Smooth muscle cell (in vitro differentiated cells): ENCODE data around the gene UPK3B. TPM values are rescaled to one million over a fixed set of nuclear protein-coding genes. Genes with fewer than 3 reads are reported as not detected.
"Not testable (repeated sequence)": the region's sequence is repeated elsewhere in the genome, so short reads cannot be mapped to it uniquely, and the experiment has no call there.

Source experiments
- DNase-seq: peaks from one replicate; lab custom pipeline; 2025; ENCODE audit not compliant: unreplicated experiment; lab: John Stamatoyannopoulos, UW
- H2AFZ ChIP-seq: fragments of 200-600 bp; sonication (generic); 2 replicates; pipeline ENCODE4 v1.6.0; 2016; ENCODE audit warnings: antibody characterized with exemption, low read depth, mild to moderate bottlenecking
- H3F3A ChIP-seq: fragments of 200-600 bp; sonication (generic); 2 replicates; pipeline ENCODE4 v1.6.0; 2017; ENCODE audit warnings: antibody characterized with exemption, low read depth
- H3K27ac ChIP-seq: fragments of 200-600 bp; sonication (generic); 2 replicates; pipeline ENCODE4 v1.5.1; 2016; ENCODE audit warnings: low read depth, mild to moderate bottlenecking
- H3K27me3 ChIP-seq: fragments of 200-600 bp; sonication (generic); 2 replicates; pipeline ENCODE4 v1.6.1; 2016; ENCODE audit warnings: low read depth, mild to moderate bottlenecking
- H3K36me3 ChIP-seq: fragments of 200-600 bp; sonication (generic); 2 replicates; pipeline ENCODE4 v1.5.1; 2016; ENCODE audit warnings: low read depth
- H3K4me1 ChIP-seq: fragments of 200-600 bp; sonication (generic); 2 replicates; pipeline ENCODE4 v1.5.1; 2016; ENCODE audit warnings: low read depth
- H3K4me2 ChIP-seq: fragments of 200-600 bp; sonication (generic); 2 replicates; pipeline ENCODE4 v1.6.0; 2016; ENCODE audit warnings: mild to moderate bottlenecking
- H3K4me3 ChIP-seq: fragments of 200-600 bp; sonication (generic); 2 replicates; pipeline ENCODE4 v1.5.1; 2016; ENCODE audit warnings: mild to moderate bottlenecking
- H3K79me2 ChIP-seq: fragments of 200-600 bp; sonication (generic); 2 replicates; pipeline ENCODE4 v1.6.0; 2016; ENCODE audit warnings: low read depth, mild to moderate bottlenecking
- H3K9ac ChIP-seq: fragments of 200-600 bp; sonication (generic); 2 replicates; pipeline ENCODE4 v1.6.0; 2016; ENCODE audit warnings: low read depth
- H3K9me3 ChIP-seq: fragments of 200-600 bp; sonication (generic); replicated peaks from 2 replicates; pipeline ENCODE4 v1.5.1; 2016; ENCODE audit warnings: low read depth
- H4K20me1 ChIP-seq: fragments of 200-600 bp; sonication (generic); 2 replicates; pipeline ENCODE4 v1.6.0; 2016; ENCODE audit warnings: low read depth
- WGBS: methylation state at CpG from one replicate; pipeline ENCODE4 v1.1.7; 2016; ENCODE audit warnings: low lambda C conversion rate; 5-methylcytosine and 5-hydroxymethylcytosine counted together
- polyA plus RNA-seq: library from polyadenylated mRNA; unstranded; fragments of >200 nt; fragmentation: Nextera tagmentation; extraction: Ambion mirVana; gene quantifications from 2 replicates; pipeline ENCODE4 v1.2.1, GENCODE V29; 2016
- total RNA-seq: library from RNA; depleted of rRNA; stranded (reverse); fragments of >200 nt; gene quantifications from 2 replicates; pipeline ENCODE4 v1.2.3, GENCODE V29; 2014

Gene UPK3B
- total and polyA plus RNA-seq, 2 experiments from 2014 or later, result not detected

DNA sequence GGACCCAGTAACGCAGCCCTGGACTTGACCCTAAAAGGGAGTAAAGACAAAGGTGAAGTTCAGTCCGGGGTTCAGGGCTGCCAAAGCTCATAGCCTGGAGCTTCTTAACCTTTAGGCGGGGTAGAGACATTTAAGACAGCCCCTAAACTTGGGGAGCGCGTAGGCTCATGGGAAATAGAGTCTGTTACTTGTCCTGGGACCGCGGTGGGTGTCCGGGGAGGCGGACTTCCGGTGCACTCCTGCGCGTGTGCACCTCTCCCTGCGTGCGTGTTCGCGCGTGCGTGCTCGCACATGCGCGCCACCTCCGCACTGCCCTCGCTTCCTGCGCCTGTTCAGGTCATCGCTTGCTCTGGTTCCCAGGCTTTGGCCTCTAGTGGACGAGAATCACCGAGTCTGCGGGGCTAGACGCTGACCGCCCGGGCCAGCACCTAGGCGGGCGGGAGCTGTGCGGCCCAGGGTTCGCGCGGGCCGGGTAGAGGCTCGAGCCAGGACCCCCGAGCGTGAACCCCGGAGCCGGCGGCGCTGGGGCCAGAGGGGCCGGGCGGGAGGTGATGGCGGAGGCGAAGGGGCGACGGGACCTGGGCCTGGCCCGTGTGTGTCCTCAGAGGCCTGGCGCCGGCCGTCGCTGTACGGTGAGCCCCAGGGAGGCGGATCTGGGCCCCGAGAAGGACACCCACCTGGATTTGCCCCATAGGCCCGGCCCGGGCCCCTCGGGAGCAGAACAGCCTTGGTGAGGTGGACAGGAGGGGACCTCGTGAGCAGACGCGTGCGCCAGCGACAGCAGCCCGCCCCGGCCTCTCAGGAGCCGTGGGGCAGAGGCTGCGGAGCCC, 38.9 kb downstream of the UPK3B start:
- H2AFZ ChIP-seq, result peak overlapping the region; percentile 79
- peaks cover 28% of the 10 kb centered on the region for H3K79me2 ChIP-seq
- H3K36me3 ChIP-seq, H3K4me1 ChIP-seq, H3K9me3 ChIP-seq, H3F3A ChIP-seq, H3K27me3 ChIP-seq, H4K20me1 ChIP-seq: not testable (repeated sequence)
- H3K4me2 ChIP-seq, result peak overlapping the region; percentile 89
- H3K27ac ChIP-seq, result peak overlapping the region; percentile 74
- peak overlapping the region; percentile 87 for H3K9ac ChIP-seq
- WGBS, result under 1% methylated on average over 64 of the region's 71 CpGs
- H3K4me3 ChIP-seq, result peak overlapping the region; percentile 83
- peak; percentile 43 for DNase-seq

DNA sequence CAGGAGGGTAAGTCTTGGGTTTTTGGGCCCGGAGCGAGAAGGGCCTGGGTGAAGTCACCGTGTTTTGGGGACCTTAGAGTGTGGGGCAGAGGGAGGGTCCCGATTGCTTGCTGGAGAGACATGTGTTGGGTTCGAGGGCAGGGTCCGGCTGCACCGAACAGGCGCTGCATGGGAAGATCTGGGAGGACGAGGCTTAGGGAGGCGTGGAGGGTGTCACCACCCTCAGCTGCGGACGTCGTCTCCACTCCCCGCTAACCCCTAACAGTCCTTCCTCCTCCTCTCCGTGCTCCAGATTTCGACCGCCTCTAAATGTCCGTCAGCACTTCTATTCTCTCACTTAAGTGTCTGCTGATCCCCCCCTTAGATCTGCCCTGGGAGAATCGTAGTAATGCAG, 39.5 kb downstream of the UPK3B start:
- not testable (repeated sequence) for H3K4me1 ChIP-seq
- 1% methylated on average over 14 of the region's 19 CpGs for WGBS

DNA sequence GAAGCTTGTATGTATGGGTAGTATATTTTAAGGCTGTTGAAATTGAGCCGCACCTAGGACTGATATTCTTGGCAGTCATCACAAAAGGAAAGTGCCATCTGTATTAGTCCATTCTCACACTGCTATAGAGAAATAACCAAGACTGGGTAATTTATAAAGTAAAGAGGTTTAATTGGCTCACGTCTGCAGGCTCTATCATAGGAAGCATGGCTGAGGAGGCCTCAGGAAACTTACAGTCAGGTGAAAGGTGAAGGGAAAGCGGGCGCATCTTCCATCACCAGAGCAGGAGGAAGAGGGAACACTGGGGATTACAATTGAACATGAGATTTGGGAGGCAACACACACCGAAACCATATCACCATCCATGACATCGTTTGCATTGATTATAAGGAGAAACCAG, 41.6 kb downstream of the UPK3B start:
- 96% methylated on average over 6 of the region's 6 CpGs for WGBS
- H3K36me3 ChIP-seq, H3F3A ChIP-seq, H3K9ac ChIP-seq, H3K4me2 ChIP-seq, H3K4me1 ChIP-seq, DNase-seq, H3K4me3 ChIP-seq, H3K27ac ChIP-seq, H2AFZ ChIP-seq, H3K9me3 ChIP-seq, H3K27me3 ChIP-seq: not testable (repeated sequence)
- peaks cover 12% of the 10 kb centered on the region for H4K20me1 ChIP-seq
- peaks cover 39% of the 10 kb centered on the region for H3K79me2 ChIP-seq

More for the DNA sequence above, 39.5 kb downstream of the UPK3B start:
- not testable (repeated sequence) for H4K20me1 ChIP-seq, H3F3A ChIP-seq, DNase-seq, H3K27me3 ChIP-seq, H3K36me3 ChIP-seq, H3K9me3 ChIP-seq, H2AFZ ChIP-seq
- peak overlapping the region; percentile 89 for H3K4me2 ChIP-seq
- peaks cover 28% of the 10 kb centered on the region for H3K79me2 ChIP-seq
- peak overlapping the region; percentile 83 for H3K4me3 ChIP-seq
- H3K9ac ChIP-seq, result peak overlapping the region; percentile 87
- H3K27ac ChIP-seq, result peak overlapping the region; percentile 74

DNA sequence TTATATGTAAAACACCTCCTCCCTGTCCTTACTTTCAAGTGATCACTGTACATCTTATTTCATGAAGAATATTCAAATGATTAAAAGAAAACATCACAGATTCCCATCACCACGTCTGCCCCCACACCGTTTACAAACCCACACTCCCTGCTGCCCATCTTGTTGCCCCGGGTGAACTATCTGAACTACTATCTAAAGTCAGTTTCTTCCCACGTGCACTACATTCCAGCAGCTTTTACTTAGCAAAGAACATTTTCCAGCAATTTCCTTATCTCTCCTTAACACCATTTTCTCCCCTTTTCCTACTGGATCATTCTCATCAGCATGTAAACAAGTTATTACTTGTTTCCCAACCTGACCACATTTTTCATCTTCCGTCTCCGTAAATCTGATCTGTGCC, 49.3 kb downstream of the UPK3B start:
- not testable (repeated sequence) for H2AFZ ChIP-seq, DNase-seq, H3F3A ChIP-seq, H3K27me3 ChIP-seq, H3K4me2 ChIP-seq, H3K4me1 ChIP-seq, H3K9ac ChIP-seq, H3K36me3 ChIP-seq, H3K4me3 ChIP-seq, H3K27ac ChIP-seq, H3K9me3 ChIP-seq
- WGBS, result 28% methylated on average over 6 of the region's 6 CpGs
- peaks cover 47% of the 10 kb centered on the region for H3K79me2 ChIP-seq
- peaks cover 12% of the 10 kb centered on the region for H4K20me1 ChIP-seq

DNA sequence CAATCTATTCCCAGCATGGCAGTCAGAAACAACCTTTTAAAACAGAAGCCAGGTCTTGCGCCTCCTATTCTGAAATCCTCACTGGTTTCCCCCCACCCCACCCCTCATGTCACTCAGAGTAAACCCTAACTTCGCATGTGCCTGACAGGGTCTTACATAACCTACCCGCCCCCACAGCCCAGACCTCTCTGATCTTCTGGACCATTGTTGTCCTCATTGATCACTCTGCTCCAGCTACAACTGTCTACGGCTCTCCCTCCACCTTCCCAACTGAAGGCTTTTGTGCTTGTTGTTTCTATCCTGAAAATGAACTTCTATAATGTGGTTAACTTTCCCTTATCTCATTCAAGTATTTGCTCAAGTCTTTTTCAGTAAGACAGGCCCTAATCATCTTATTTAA, 49.8 kb downstream of the UPK3B start:
- not testable (repeated sequence) for H3K4me1 ChIP-seq, H3K4me3 ChIP-seq, H3K9ac ChIP-seq, DNase-seq, H3F3A ChIP-seq, H3K27ac ChIP-seq, H2AFZ ChIP-seq, H3K36me3 ChIP-seq, H3K9me3 ChIP-seq, H3K4me2 ChIP-seq, H3K27me3 ChIP-seq
- peaks cover 47% of the 10 kb centered on the region for H3K79me2 ChIP-seq
- WGBS, result 95% methylated on average over 3 of the region's 4 CpGs
- peaks cover 12% of the 10 kb centered on the region for H4K20me1 ChIP-seq

DNA sequence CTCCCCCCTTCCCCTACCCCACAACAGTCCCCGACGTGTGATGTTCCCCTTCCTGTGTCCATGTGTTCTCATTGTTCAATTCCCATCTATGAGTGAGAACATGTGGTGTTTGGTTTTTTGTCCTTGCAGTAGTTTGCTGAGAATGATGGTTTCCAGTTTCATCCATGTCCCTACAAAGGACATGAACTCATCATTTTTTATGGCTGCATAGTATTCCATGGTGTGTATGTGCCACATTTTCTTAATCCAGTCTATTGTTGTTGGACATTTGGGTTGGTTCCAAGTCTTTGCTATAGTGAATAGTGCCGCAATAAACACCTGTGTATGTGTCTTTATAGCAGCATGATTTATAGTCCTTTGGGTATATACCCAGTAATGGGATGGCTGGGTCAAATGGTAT, 51.0 kb downstream of the UPK3B start:
- H2AFZ ChIP-seq, H3K36me3 ChIP-seq, H3K27ac ChIP-seq, H3K4me3 ChIP-seq, H4K20me1 ChIP-seq, H3K9ac ChIP-seq, H3K4me2 ChIP-seq, DNase-seq, H3K9me3 ChIP-seq, H3K27me3 ChIP-seq, H3F3A ChIP-seq, H3K4me1 ChIP-seq: not testable (repeated sequence)
- 100% methylated on average over 3 of the region's 3 CpGs for WGBS
- H3K79me2 ChIP-seq, result peaks cover 47% of the 10 kb centered on the region

DNA sequence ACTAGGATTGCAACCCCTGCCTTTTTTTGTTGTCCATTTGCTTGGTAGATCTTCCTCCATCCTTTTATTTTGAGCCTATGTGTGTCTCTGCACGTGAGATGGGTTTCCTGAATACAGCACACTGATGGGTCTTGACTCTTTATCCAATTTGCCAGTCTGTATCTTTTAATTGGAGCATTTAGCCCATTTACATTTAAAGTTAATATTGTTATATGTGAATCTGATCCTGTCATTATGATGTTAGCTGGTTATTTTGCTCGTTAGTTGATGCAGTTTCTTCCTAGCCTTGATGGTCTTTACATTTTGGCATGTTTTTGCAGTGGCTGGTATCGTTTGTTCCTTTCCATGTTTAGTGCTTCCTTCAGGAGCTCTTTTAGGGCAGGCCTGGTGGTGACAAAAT, 54.6 kb downstream of the UPK3B start:
- not testable (repeated sequence) for H3K4me3 ChIP-seq, H3K27ac ChIP-seq, H3K9ac ChIP-seq, H4K20me1 ChIP-seq, H3F3A ChIP-seq, H3K27me3 ChIP-seq, DNase-seq, H3K4me2 ChIP-seq, H3K36me3 ChIP-seq, H3K9me3 ChIP-seq, H3K4me1 ChIP-seq, H2AFZ ChIP-seq
- 91% methylated on average over 3 of the region's 3 CpGs for WGBS
- H3K79me2 ChIP-seq, result peaks cover 42% of the 10 kb centered on the region
